HCT116 (cell line): ENCODE results near the gene THSD4. TPM values are rescaled to one million over a fixed set of nuclear protein-coding genes. Genes with fewer than 3 reads are reported as not detected.

Experiments
- ATAC-seq: fragments of 200-7000 bp; cut with Tn5 transposase; 2 replicates; pipeline ENCODE4 v1.9.1; 2020; ENCODE audit warnings: mild to moderate bottlenecking, moderate library complexity
- BruUV-seq: library from RNA; stranded (reverse); fragments of 400-500 nt; replicated peaks from 2 replicates; lab custom pipeline; 2021; lab: Mats Ljungman, UMichigan
- CTCF ChIA-PET: fragments of 300-600 bp; sonication (Branson Sonifier 250); formaldehyde crosslinking; loops from one replicate; lab custom pipeline; 2021; ENCODE audit warnings: antibody characterized with exemption; lab: Charles Lee
- POLR2A ChIA-PET: fragments of 300-600, 350-600 bp; sonication (Branson Sonifier 250); formaldehyde crosslinking; loops from one replicate; lab custom pipeline; 2021; ENCODE audit warnings: antibody characterized with exemption; lab: Charles Lee
- RAD21 ChIA-PET, 2 experiments: fragments of 300-600 bp; sonication (Branson Sonifier 250); formaldehyde crosslinking; loops; one replicate each; lab custom pipeline; 2023; ENCODE audit warnings: low total read pairs in 2 of 2; ENCODE audit not compliant: uncharacterized antibody in 2 of 2, unreplicated experiment in 2 of 2, low non-redundant PET in 1 of 2; lab: Charles Lee
- DNase-seq: peaks from one replicate; pipeline ENCODE4 v3.0.0-alpha.2; 2010; ENCODE audit warnings: low read depth, low spot score
- H2AFZ ChIP-seq: fragments of 200-600 bp; shearing (Covaris generic), sonication (generic); 2 replicates; pipeline ENCODE4 v1.6.1; 2017; ENCODE audit warnings: low read depth, mixed run types, mixed read lengths, antibody characterized with exemption, low read length; ENCODE audit not compliant: poor library complexity, severe bottlenecking
- H3K27ac ChIP-seq: 2 replicates; pipeline ENCODE4 v1.5.1; 2012; ENCODE audit warnings: low read depth, low read length
- H3K27me3 ChIP-seq: fragments of 200-600 bp; sonication (generic); 2 replicates; pipeline ENCODE4 v1.6.1; 2016; ENCODE audit warnings: mixed run types, low read length, mixed read lengths; ENCODE audit not compliant: insufficient read depth
- H3K36me3 ChIP-seq, 2 experiments: fragments of 200-500 bp in 1 of 2; fragments of 200-600 bp in 1 of 2; sonication (Bioruptor generic) in 1 of 2; sonication (generic) in 1 of 2; 2 replicates each; pipeline versions ENCODE4 v1.5.1 to v1.6.1; 2014 to 2016; ENCODE audit warnings: low read length in 2 of 2, inconsistent platforms in 1 of 2, mixed read lengths in 1 of 2, mixed run types in 1 of 2; ENCODE audit not compliant: insufficient read depth in 2 of 2, control insufficient read depth in 1 of 2
- H3K4me1 ChIP-seq, 2 experiments: fragments of 200-600 bp in 1 of 2; sonication (generic) in 1 of 2; 2 replicates each; pipeline versions ENCODE4 v1.5.1 to v1.6.1; 2012 to 2017; ENCODE audit warnings: low read length in 2 of 2, inconsistent platforms in 1 of 2, mild to moderate bottlenecking in 1 of 2, mixed read lengths in 1 of 2, mixed run types in 1 of 2, moderate library complexity in 1 of 2; ENCODE audit not compliant: insufficient read depth in 2 of 2, control insufficient read depth in 1 of 2
- H3K4me2 ChIP-seq: fragments of 200-600 bp; sonication (generic); 2 replicates; pipeline ENCODE4 v1.6.1; 2017; ENCODE audit warnings: mixed run types, low read length, mixed read lengths
- H3K4me3 ChIP-seq, 2 experiments: fragments of 200-600 bp in 1 of 2; sonication (generic) in 1 of 2; replicated peaks in 1 of 2; 2 replicates each; pipeline ENCODE4 v1.5.1; 2011 to 2016; ENCODE audit warnings: low read length in 2 of 2, control low read depth in 1 of 2, low read depth in 1 of 2, mild to moderate bottlenecking in 1 of 2, mixed read lengths in 1 of 2, mixed run types in 1 of 2
- H3K79me2 ChIP-seq: fragments of 200-600 bp; sonication (generic); 2 replicates; pipeline ENCODE4 v1.6.1; 2017; ENCODE audit warnings: mild to moderate bottlenecking, mixed run types, low read length, moderate library complexity, mixed read lengths; ENCODE audit not compliant: insufficient read depth
- H3K9ac ChIP-seq: fragments of 200-600 bp; sonication (generic); 2 replicates; pipeline ENCODE4 v1.6.1; 2016; ENCODE audit warnings: low read length, mixed read lengths
- H3K9me2 ChIP-seq: fragments of 200-600 bp; sonication (generic), shearing (Covaris generic); 2 replicates; pipeline ENCODE4 v1.6.1; 2017; ENCODE audit warnings: mixed run types, mild to moderate bottlenecking, moderate library complexity; ENCODE audit not compliant: insufficient read depth
- H3K9me3 ChIP-seq, 2 experiments: fragments of 200-500 bp in 1 of 2; fragments of 200-600 bp in 1 of 2; sonication (Bioruptor generic) in 1 of 2; sonication (generic) in 1 of 2; 2 replicates each; pipeline ENCODE4 v1.6.1; 2014 to 2017; ENCODE audit warnings: low read length in 2 of 2, mixed read lengths in 2 of 2, inconsistent platforms in 1 of 2, low read depth in 1 of 2, mild to moderate bottlenecking in 1 of 2, mixed run types in 1 of 2, moderate library complexity in 1 of 2; ENCODE audit not compliant: control insufficient read depth in 1 of 2, insufficient read depth in 1 of 2
- H4K20me1 ChIP-seq: fragments of 200-600 bp; sonication (generic), shearing (Covaris generic); 2 replicates; pipeline ENCODE4 v1.6.1; 2017; ENCODE audit warnings: mixed run types, mild to moderate bottlenecking, moderate library complexity; ENCODE audit not compliant: insufficient read depth
- ELF1 ChIP-seq: IDR thresholded peaks from 2 replicates; pipeline ENCODE4 v1.6.1; 2012; ENCODE audit warnings: low read depth, borderline replicate concordance
- EZH2 ChIP-seq: fragments of 200-600 bp; sonication (generic); IDR thresholded peaks from 2 replicates; pipeline ENCODE4 v1.6.1; 2017; ENCODE audit warnings: antibody characterized with exemption, mixed run types
- REST ChIP-seq: IDR thresholded peaks from 2 replicates; pipeline ENCODE4 v1.6.1; 2012; ENCODE audit warnings: low read depth
- SRF ChIP-seq: IDR thresholded peaks from 2 replicates; pipeline ENCODE4 v1.6.1; 2012; ENCODE audit warnings: low read depth
- intact Hi-C: fragments of 100-400 bp; cut with micrococcal nuclease; formaldehyde crosslinking; loops from 2 replicates; pipeline ENCODE4 v1.10.0; 2022
- total RNA-seq: library from RNA; stranded (reverse); gene quantifications from one replicate; pipeline ENCODE4 v1.2.1, GENCODE V29; 2021; ENCODE audit not compliant: unreplicated experiment
- TF ChIP-seq, protein P1 (sequence below), 3 experiments: fragments of 200-600 bp in 1 of 3; sonication (generic) in 1 of 3; IDR thresholded peaks in 2 of 3; conservative IDR thresholded peaks in 1 of 3; 2 replicates each; pipeline ENCODE4 v1.5.1; 2012 to 2017; ENCODE audit warnings: low read depth in 2 of 3, low read length in 2 of 3, antibody characterized with exemption in 1 of 3, borderline replicate concordance in 1 of 3, control low read depth in 1 of 3, mild to moderate bottlenecking in 1 of 3, mixed read lengths in 1 of 3, mixed run types in 1 of 3, moderate library complexity in 1 of 3; ENCODE audit not compliant: insufficient read depth in 1 of 3

The THSD4 gene
- total RNA-seq, 1 experiment from 2014 or later = 30.5 TPM

DNA sequence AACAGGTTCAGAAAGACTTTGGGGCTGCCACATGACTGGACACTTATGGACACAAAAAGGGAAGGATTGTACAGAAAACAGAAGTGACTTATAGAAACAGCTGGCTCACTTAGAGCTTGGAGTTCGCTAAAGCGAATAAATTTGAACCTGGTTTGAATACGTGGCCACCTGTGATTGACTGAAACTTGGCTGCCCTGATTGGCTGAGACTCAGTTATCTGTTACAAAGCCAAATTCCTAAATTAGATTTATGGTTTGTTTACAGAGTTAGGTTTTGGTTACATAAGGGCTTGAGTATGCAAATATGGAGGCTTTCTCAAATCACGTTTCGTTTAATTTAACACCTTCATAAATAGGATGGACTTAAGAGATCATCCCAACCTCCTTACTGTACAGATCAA is 270.2 kb downstream of the THSD4 start:
- TF ChIP-seq SRF = no peak
- no peak for TF ChIP-seq ELF1
- TF ChIP-seq, protein P1, sequence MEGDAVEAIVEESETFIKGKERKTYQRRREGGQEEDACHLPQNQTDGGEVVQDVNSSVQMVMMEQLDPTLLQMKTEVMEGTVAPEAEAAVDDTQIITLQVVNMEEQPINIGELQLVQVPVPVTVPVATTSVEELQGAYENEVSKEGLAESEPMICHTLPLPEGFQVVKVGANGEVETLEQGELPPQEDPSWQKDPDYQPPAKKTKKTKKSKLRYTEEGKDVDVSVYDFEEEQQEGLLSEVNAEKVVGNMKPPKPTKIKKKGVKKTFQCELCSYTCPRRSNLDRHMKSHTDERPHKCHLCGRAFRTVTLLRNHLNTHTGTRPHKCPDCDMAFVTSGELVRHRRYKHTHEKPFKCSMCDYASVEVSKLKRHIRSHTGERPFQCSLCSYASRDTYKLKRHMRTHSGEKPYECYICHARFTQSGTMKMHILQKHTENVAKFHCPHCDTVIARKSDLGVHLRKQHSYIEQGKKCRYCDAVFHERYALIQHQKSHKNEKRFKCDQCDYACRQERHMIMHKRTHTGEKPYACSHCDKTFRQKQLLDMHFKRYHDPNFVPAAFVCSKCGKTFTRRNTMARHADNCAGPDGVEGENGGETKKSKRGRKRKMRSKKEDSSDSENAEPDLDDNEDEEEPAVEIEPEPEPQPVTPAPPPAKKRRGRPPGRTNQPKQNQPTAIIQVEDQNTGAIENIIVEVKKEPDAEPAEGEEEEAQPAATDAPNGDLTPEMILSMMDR (IDR thresholded peaks at IDR 0.05 in 2 of 3, conservative IDR thresholded peaks at IDR 0.05 in 1 of 3; ENCODE audit: borderline replicate concordance in 1 of 3, insufficient read depth in 1 of 3, low read depth in 2 of 3, low read length in 2 of 3) = no peak
- TF ChIP-seq EZH2 = no peak
- TF ChIP-seq REST = no peak
- TF ChIP-seq, all 23 proteins: peak for 0
- intact Hi-C loops = loop anchor here (10.0 kb wide), 2 partner anchors 189 to 419 kb away; no protein-coding TSS in a partner anchor
- ChIA-PET CTCF (interaction anchor here (1.2 to 4.2 kb wide), 5 partner anchors 10 to 359 kb away, joined by 3 to 48 read pairs (median 7); no protein-coding TSS in a partner anchor), POLR2A (interaction anchor here (1.3 kb wide), 1 partner anchor 50 kb away, joined by 3 read pairs; no protein-coding TSS in a partner anchor), RAD21 (interaction anchor here (0.8 to 1.5 kb wide), 2 partner anchors 55 to 56 kb away, joined by 3 to 5 read pairs; no protein-coding TSS in a partner anchor)
- Histone ChIP-seq H3K36me3 (no peaks in the 10 kb centered on the region), H3K9me2 (0 out of 2 replicates have a peak, but pooled peaks cover 1% of the 10 kb centered on the region), H3K27me3 (no peaks in the 10 kb centered on the region), H4K20me1 (no peaks in the 10 kb centered on the region), H2AFZ (no peak overlapping the region), H3K9ac (no peak overlapping the region), H3K4me1 (peaks cover 10 to 11% of the 10 kb centered on the region in 2 experiments), H3K4me3 (no peak overlapping the region), H3K79me2 (no peaks in the 10 kb centered on the region), H3K4me2 (no peak overlapping the region), H3K9me3 (no peaks in the 10 kb centered on the region), H3K27ac (no peak overlapping the region; the same call in 1 of the 2 replicates)
- DNase-seq = no peak
- ATAC-seq = no peak
- BruUV-seq = no TSS peak
